ENCODE measurements around the gene ZDHHC5. TPM values are rescaled to one million over a fixed set of nuclear protein-coding genes. Genes with fewer than 3 reads are reported as not detected.
"Not testable (repeated sequence)": the region's sequence is repeated elsewhere in the genome, so short reads cannot be mapped to it uniquely, and the experiment has no call there.

ZDHHC5 gene
- total RNA-seq, 4 donors from 2014 or later = 34.3 to 52.1 (median 45.8) TPM

GRCh38 chr11:57698843-57699365 is 31.0 kb downstream of the ZDHHC5 start:
- TF ChIP-seq CTCF (IDR thresholded peaks at IDR 0.05) (no peak), EP300 (IDR thresholded peaks at IDR 0.05) (no peak), POLR2A (IDR thresholded peaks at IDR 0.05) (no peak), POLR2AphosphoS5 (IDR thresholded peaks at IDR 0.05) (no peak)
- WGBS, 2 donors (ENCODE audit: low coverage in 1 of 2) = no CpG with 5 or more reads among the region's 18 CpGs
- Histone ChIP-seq H3K9me3 (no peaks in the 10 kb centered on the region), H3K4me3 (no peak overlapping the region), H3K27me3 (no peaks in the 10 kb centered on the region), H3K27ac (no peak overlapping the region), H3K4me1 (no peaks in the 10 kb centered on the region), H3K36me3 (peaks cover 0 to 98% of the 10 kb centered on the region in 2 donors)
- no peak for ATAC-seq

GRCh38 chr11:57699813-57700212 is 31.9 kb downstream of the ZDHHC5 start:
- no peaks in the 10 kb centered on the region for H3K9me3 ChIP-seq
- H3K4me3 ChIP-seq = no peak overlapping the region
- TF ChIP-seq POLR2A (IDR thresholded peaks at IDR 0.05) = no peak
- TF ChIP-seq POLR2AphosphoS5 (IDR thresholded peaks at IDR 0.05) = no peak
- no peaks in the 10 kb centered on the region for H3K27me3 ChIP-seq
- peaks cover 0 to 98% of the 10 kb centered on the region in 2 donors for H3K36me3 ChIP-seq
- H3K27ac ChIP-seq = no peak overlapping the region
- no peaks in the 10 kb centered on the region for H3K4me1 ChIP-seq
- 72 to 76% methylated on average over 4 of the region's 10 CpGs for WGBS, 2 donors (ENCODE audit: low coverage in 1 of 2)
- no peak for ATAC-seq

- peaks cover 0 to 94% of the 10 kb centered on the region in 2 donors for H3K36me3 ChIP-seq
These were observed 32.5 kb downstream of the ZDHHC5 start for GRCh38 chr11:57700425-57700824.

DNA sequence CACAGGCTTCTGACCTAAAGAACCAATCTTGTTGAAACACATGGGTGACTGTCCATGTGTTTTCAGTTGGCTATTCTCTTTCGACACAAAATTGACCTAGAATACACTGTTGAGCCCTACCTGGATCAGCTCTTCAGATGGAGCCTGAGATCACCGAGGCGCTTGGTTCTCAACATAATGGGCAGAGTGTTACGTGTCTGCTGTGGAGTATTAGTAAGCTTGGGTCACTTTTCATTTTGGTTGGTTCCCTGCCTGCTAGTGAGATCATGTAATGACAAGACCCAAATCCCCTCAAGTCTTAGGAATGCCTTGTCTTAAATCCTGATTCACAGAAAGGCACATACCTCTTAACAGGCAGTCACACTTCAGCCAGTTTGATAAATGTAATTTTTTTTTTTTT is 35.4 kb downstream of the ZDHHC5 start:
- no peak for ATAC-seq
- Histone ChIP-seq H3K36me3 (peaks cover 0 to 75% of the 10 kb centered on the region in 2 donors), H3K9me3 (no peaks in the 10 kb centered on the region), H3K27me3 (no peaks in the 10 kb centered on the region), H3K27ac (no peak overlapping the region), H3K4me3 (no peak overlapping the region), H3K4me1 (no peaks in the 10 kb centered on the region)
- no peak for TF ChIP-seq EP300 (IDR thresholded peaks at IDR 0.05)
- no peak for TF ChIP-seq CTCF (IDR thresholded peaks at IDR 0.05)
- TF ChIP-seq POLR2A (IDR thresholded peaks at IDR 0.05) = no peak
- TF ChIP-seq POLR2AphosphoS5 (IDR thresholded peaks at IDR 0.05) = no peak
- 86 to 93% methylated on average over 2 to 4 of the region's 4 CpGs for WGBS, 2 donors (ENCODE audit: low coverage in 1 of 2)

More at GRCh38 chr11:57700425-57700824, 32.5 kb downstream of the ZDHHC5 start:
- Histone ChIP-seq H3K27me3 (no peaks in the 10 kb centered on the region), H3K9me3 (no peaks in the 10 kb centered on the region), H3K4me1 (no peaks in the 10 kb centered on the region), H3K4me3 (no peak overlapping the region), H3K27ac (no peak overlapping the region)
- no peak for ATAC-seq
- no peak for TF ChIP-seq CTCF (IDR thresholded peaks at IDR 0.05)
- 43 to 51% methylated on average over 3 of the region's 3 CpGs for WGBS, 2 donors (ENCODE audit: low coverage in 1 of 2)

DNA sequence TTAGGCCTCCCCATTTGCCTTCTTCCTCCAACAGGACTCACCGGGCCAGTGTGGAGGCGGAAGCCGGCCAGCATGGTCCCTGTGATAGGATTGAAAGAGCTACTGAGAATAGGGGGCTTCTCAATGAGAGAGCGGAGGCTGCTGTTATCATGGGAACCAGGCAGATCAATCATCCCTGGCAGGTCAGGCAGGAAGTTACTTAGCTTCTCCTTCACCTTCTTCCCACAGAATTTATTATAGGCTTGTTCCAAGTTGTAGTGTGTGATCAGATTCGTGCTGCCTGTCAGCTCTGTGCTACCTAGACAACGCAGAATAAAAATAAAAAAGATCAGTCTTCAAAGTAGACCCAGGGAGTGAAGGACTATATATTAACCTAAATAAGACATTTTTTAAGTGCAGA is 37.0 kb downstream of the ZDHHC5 start:
- TF ChIP-seq POLR2AphosphoS5 (IDR thresholded peaks at IDR 0.05) (no peak), POLR2A (IDR thresholded peaks at IDR 0.05) (no peak)
- H3K36me3 ChIP-seq = peaks cover 0 to 64% of the 10 kb centered on the region in 2 donors
- H3K27ac ChIP-seq = no peak overlapping the region
- H3K4me3 ChIP-seq = no peak overlapping the region
- H3K9me3 ChIP-seq = no peaks in the 10 kb centered on the region
- ATAC-seq = no peak
- H3K4me1 ChIP-seq = peaks cover 0 to 7% (median 0%) of the 10 kb centered on the region in 3 donors
- 59 to 86% methylated on average over 2 to 6 of the region's 6 CpGs for WGBS, 2 donors (ENCODE audit: low coverage in 1 of 2)
- no peaks in the 10 kb centered on the region for H3K27me3 ChIP-seq

DNA sequence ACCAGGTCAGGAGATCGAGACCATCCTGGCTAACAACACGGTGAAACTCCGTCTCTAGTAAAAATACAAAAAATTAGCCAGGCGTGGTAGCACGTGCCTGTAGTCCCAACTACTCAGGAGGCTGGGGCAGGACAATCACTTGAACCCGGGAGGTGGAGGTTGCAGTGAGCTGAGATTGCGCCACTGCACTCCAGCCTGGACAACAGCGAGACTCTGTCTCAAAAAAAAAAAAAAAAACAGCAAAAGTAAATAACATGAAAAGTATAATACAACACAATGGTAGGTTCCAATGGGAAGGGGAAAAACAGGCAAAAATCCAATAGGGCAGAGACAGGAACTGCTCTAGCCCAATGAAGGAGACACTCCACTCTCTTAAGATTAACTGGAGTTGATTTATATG is 37.5 kb downstream of the ZDHHC5 start:
- not testable (repeated sequence) for H3K9me3 ChIP-seq, ATAC-seq, H3K27ac ChIP-seq, H3K27me3 ChIP-seq, H3K4me3 ChIP-seq
- WGBS, 2 donors (ENCODE audit: low coverage in 1 of 2) = 80 to 81% methylated on average over 3 to 5 of the region's 8 CpGs
- H3K4me1 ChIP-seq = peaks cover 0 to 12% (median 0%) of the 10 kb centered on the region in 3 donors
- peaks cover 0 to 59% of the 10 kb centered on the region in 2 donors for H3K36me3 ChIP-seq
